HFFc6 (cell line): ENCODE results near the gene CCDC73. TPM values are rescaled to one million over a fixed set of nuclear protein-coding genes. Genes with fewer than 3 reads are reported as not detected.

ENCODE experiments used
- DNase-seq: peaks from one replicate; pipeline ENCODE4 v3.0.0-alpha.2; 2018
- H3K27ac Mint-ChIP-seq: 2 replicates; pipeline ENCODE4 v1.8.0; 2020; ENCODE audit warnings: mild to moderate bottlenecking, mixed read lengths
- H3K27me3 Mint-ChIP-seq: 2 replicates; pipeline ENCODE4 v1.8.0; 2021; ENCODE audit warnings: mild to moderate bottlenecking, moderate library complexity, mixed read lengths; ENCODE audit not compliant: insufficient read depth
- H3K36me3 Mint-ChIP-seq: 2 replicates; pipeline ENCODE4 v1.8.0; 2021; ENCODE audit warnings: low read depth, mixed read lengths
- H3K4me1 Mint-ChIP-seq: 2 replicates; pipeline ENCODE4 v1.8.0; 2020; ENCODE audit warnings: low read depth, mixed read lengths
- H3K4me3 Mint-ChIP-seq: 2 replicates; pipeline ENCODE4 v1.8.0; 2020; ENCODE audit warnings: mild to moderate bottlenecking, moderate library complexity, mixed read lengths
- H3K9me3 Mint-ChIP-seq: 2 replicates; pipeline ENCODE4 v1.8.0; 2020; ENCODE audit warnings: mild to moderate bottlenecking, mixed read lengths
- CTCF ChIP-seq: fragments of 200-600 bp; sonication (generic); IDR thresholded peaks from 2 replicates; pipeline ENCODE4 v1.5.0; 2021; ENCODE audit warnings: antibody characterized with exemption, mild to moderate bottlenecking
- long read RNA-seq: library from polyadenylated mRNA; unstranded; transcript quantifications from one replicate; pipeline ENCODE4 v2.0.0, GENCODE V29; 2019
- total RNA-seq, 6 experiments: library from RNA; stranded (reverse); fragmentation: NEBNext Ultra II Directional; extraction: Animal tissue kit (Norgen Biotek cat#: 25700); gene quantifications; 2 replicates in 1 of 6; 3 replicates in 5 of 6; pipeline ENCODE4 v1.2.3, GENCODE V29; 2021

Gene CCDC73
- not detected for total RNA-seq
- long read RNA-seq, result 0 reads

GRCh38 chr11:32794439-32794838, at the start of gene CCDC73:
CCDC73 (minus strand) TSS chr11:32794662; CDS start chr11:32760243, 34,419 bp downstream.
- H3K4me3 Mint-ChIP-seq, result no peak within 1 kb of the TSS
- H3K9me3 Mint-ChIP-seq, result no peaks in the 10 kb centered on the region
- H3K4me1 Mint-ChIP-seq, result peaks cover 9% of the 10 kb centered on the region; the same call in 1 of the 2 replicates
- no peaks in the 10 kb centered on the region for H3K36me3 Mint-ChIP-seq
- no peak for DNase-seq
- H3K27ac Mint-ChIP-seq, result no peak within 1 kb of the TSS
- H3K27me3 Mint-ChIP-seq, result peaks cover 10% of the 10 kb centered on the region
- TF ChIP-seq CTCF, result no peak

- Mint-ChIP-seq H3K27ac (no peak overlapping the region), H3K4me3 (no peak overlapping the region), H3K9me3 (no peaks in the 10 kb centered on the region), H3K4me1 (no peaks in the 10 kb centered on the region), H3K27me3 (peaks cover 13% of the 10 kb centered on the region), H3K36me3 (no peaks in the 10 kb centered on the region)
- no peak for DNase-seq
- no peak for TF ChIP-seq CTCF
Observed at GRCh38 chr11:32843544-32843943, 49.1 kb upstream of the CCDC73 start.

GRCh38 chr11:32840587-32840986, 46.1 kb upstream of the CCDC73 start:
- no peak overlapping the region for H3K27ac Mint-ChIP-seq
- H3K4me3 Mint-ChIP-seq, result no peak overlapping the region
- no peak for DNase-seq
- peaks cover 18% of the 10 kb centered on the region for H3K27me3 Mint-ChIP-seq
- H3K4me1 Mint-ChIP-seq, result no peaks in the 10 kb centered on the region
- H3K9me3 Mint-ChIP-seq, result no peaks in the 10 kb centered on the region
- H3K36me3 Mint-ChIP-seq, result no peaks in the 10 kb centered on the region
- TF ChIP-seq CTCF, result no peak

GRCh38 chr11:32839308-32839707, 44.8 kb upstream of the CCDC73 start:
- no peaks in the 10 kb centered on the region for H3K9me3 Mint-ChIP-seq
- peaks cover 18% of the 10 kb centered on the region for H3K27me3 Mint-ChIP-seq
- no peaks in the 10 kb centered on the region for H3K4me1 Mint-ChIP-seq
- TF ChIP-seq CTCF, result no peak
- H3K4me3 Mint-ChIP-seq, result no peak overlapping the region
- no peak for DNase-seq
- no peaks in the 10 kb centered on the region for H3K36me3 Mint-ChIP-seq
- H3K27ac Mint-ChIP-seq, result no peak overlapping the region

GRCh38 chr11:32838505-32839274, 44.2 kb upstream of the CCDC73 start:
- Mint-ChIP-seq H3K27me3 (peaks cover 18% of the 10 kb centered on the region), H3K4me1 (no peaks in the 10 kb centered on the region), H3K4me3 (no peak overlapping the region), H3K27ac (no peak overlapping the region), H3K9me3 (no peaks in the 10 kb centered on the region), H3K36me3 (no peaks in the 10 kb centered on the region)
- no peak for TF ChIP-seq CTCF
- no peak for DNase-seq
